IPS DF 4.7 (cell line): ENCODE results near the gene CDC20.
"Not testable (repeated sequence)": the region's sequence is repeated elsewhere in the genome, so short reads cannot be mapped to it uniquely, and the experiment has no call there.

Experiments
- DNase-seq: peaks from one replicate; pipeline ENCODE4 v3.0.0-alpha.2; 2013; ENCODE audit warnings: low spot score; ENCODE audit errors: extremely low read depth

CDC20 gene

GRCh38 chr1:43382027-43382779 is 23.4 kb downstream of the CDC20 start:
- DNase-seq = no peak

GRCh38 chr1:43383449-43383848 is 24.7 kb downstream of the CDC20 start:
- no peak for DNase-seq

- no peak for DNase-seq
Observed at GRCh38 chr1:43386676-43387075, 27.9 kb downstream of the CDC20 start.

- no peak for DNase-seq
Observed at GRCh38 chr1:43387976-43388599, 29.3 kb downstream of the CDC20 start.

- DNase-seq = no peak
Observed at GRCh38 chr1:43388613-43389012, 29.8 kb downstream of the CDC20 start.

GRCh38 chr1:43389326-43390313 is 30.8 kb downstream of the CDC20 start, which contains the start of the genes MED8 and SZT2:
TSS of gene MED8 (minus strand) at chr1:43389800. CDS start at chr1:43389764, 36 bp downstream.
TSS of gene SZT2 (plus strand) at chr1:43389899. CDS start at chr1:43389969, 70 bp downstream.
- peak; percentile 90 for DNase-seq

GRCh38 chr1:43392702-43393101 is 33.9 kb downstream of the CDC20 start:
- no peak for DNase-seq

GRCh38 chr1:43395523-43395922 is 36.7 kb downstream of the CDC20 start:
- no peak for DNase-seq

- DNase-seq = no peak
Observed at GRCh38 chr1:43396059-43396458, 37.3 kb downstream of the CDC20 start.

- no peak for DNase-seq
Observed at GRCh38 chr1:43398227-43398626, 39.4 kb downstream of the CDC20 start.

- not testable (repeated sequence) for DNase-seq
Observed at GRCh38 chr1:43400441-43400840, 41.7 kb downstream of the CDC20 start.

GRCh38 chr1:43402089-43402865 is 43.5 kb downstream of the CDC20 start:
- DNase-seq = no peak

GRCh38 chr1:43404353-43404752 is 45.6 kb downstream of the CDC20 start:
- no peak for DNase-seq

GRCh38 chr1:43405219-43405875 is 46.6 kb downstream of the CDC20 start:
- no peak for DNase-seq

- DNase-seq = no peak
Observed at GRCh38 chr1:43405876-43406234, 47.1 kb downstream of the CDC20 start.

GRCh38 chr1:43410571-43410970 is 51.8 kb downstream of the CDC20 start:
- DNase-seq = no peak
